Measurements from ENCODE around the gene CYP4F8. TPM values are rescaled to one million over a fixed set of nuclear protein-coding genes. Genes with fewer than 3 reads are reported as not detected.

CYP4F8 gene
- total RNA-seq, 2 experiments from 2014 or later = not detected

DNA sequence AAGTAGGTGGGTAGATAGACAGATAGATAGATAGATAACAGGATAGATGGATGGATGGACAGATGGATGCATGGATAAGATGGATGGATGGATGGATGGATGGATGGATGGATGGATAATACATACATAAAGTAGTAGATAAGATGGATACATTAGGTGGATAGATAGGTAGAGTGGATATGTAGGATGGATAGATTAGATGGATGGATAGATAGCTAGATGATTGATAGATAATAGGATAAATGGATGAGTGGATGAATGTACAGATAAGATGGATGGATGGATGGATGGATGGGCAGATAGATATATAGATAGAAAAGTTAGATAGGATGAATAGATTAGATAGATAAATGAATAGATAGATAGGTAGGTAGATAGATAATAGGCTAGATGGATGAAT is 27.8 kb downstream of the CYP4F8 start:
- CTCF ChIA-PET (ENCODE audit: unreplicated experiment) = no interaction called here
- DNase-seq (ENCODE audit: low spot score) = no peak
- H3K9me2 ChIP-seq (ENCODE audit: insufficient read depth, low read length) = no peaks in the 10 kb centered on the region
- no peaks in the 10 kb centered on the region for H3K4me1 ChIP-seq (ENCODE audit: insufficient read depth, low read length, poor library complexity, severe bottlenecking)
- H3K4me2 ChIP-seq (ENCODE audit: low read length) = no peak overlapping the region
- H3K27ac ChIP-seq (ENCODE audit: low read depth, low read length, poor library complexity, severe bottlenecking) = no peak overlapping the region
- H3K36me3 ChIP-seq (ENCODE audit: insufficient read depth, low read length) = no peaks in the 10 kb centered on the region
- no peaks in the 10 kb centered on the region for H3K9me3 ChIP-seq (ENCODE audit: low read length)
- no peak overlapping the region for H2AFZ ChIP-seq (ENCODE audit: low read length)
- no peaks in the 10 kb centered on the region for H3K79me2 ChIP-seq (ENCODE audit: insufficient read depth, low read depth, low read length)
- H3K4me3 ChIP-seq (ENCODE audit: low read depth, low read length, poor library complexity, severe bottlenecking) = no peak overlapping the region
- intact Hi-C loops (cut with micrococcal nuclease; ENCODE audit: unreplicated experiment) = no loop called here
- TF ChIP-seq, protein P1, sequence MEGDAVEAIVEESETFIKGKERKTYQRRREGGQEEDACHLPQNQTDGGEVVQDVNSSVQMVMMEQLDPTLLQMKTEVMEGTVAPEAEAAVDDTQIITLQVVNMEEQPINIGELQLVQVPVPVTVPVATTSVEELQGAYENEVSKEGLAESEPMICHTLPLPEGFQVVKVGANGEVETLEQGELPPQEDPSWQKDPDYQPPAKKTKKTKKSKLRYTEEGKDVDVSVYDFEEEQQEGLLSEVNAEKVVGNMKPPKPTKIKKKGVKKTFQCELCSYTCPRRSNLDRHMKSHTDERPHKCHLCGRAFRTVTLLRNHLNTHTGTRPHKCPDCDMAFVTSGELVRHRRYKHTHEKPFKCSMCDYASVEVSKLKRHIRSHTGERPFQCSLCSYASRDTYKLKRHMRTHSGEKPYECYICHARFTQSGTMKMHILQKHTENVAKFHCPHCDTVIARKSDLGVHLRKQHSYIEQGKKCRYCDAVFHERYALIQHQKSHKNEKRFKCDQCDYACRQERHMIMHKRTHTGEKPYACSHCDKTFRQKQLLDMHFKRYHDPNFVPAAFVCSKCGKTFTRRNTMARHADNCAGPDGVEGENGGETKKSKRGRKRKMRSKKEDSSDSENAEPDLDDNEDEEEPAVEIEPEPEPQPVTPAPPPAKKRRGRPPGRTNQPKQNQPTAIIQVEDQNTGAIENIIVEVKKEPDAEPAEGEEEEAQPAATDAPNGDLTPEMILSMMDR (conservative IDR thresholded peaks at IDR 0.05; ENCODE audit: low read length) = no peak
- no peak for TF ChIP-seq EZH2phosphoT487 (IDR thresholded peaks at IDR 0.05; ENCODE audit: borderline replicate concordance, low read depth, low read length)
- POLR2A ChIA-PET = no interaction called here
- H4K20me1 ChIP-seq (ENCODE audit: insufficient read depth, low read length) = no peaks in the 10 kb centered on the region
- BruUV-seq (replicated peaks) = no TSS peak

DNA sequence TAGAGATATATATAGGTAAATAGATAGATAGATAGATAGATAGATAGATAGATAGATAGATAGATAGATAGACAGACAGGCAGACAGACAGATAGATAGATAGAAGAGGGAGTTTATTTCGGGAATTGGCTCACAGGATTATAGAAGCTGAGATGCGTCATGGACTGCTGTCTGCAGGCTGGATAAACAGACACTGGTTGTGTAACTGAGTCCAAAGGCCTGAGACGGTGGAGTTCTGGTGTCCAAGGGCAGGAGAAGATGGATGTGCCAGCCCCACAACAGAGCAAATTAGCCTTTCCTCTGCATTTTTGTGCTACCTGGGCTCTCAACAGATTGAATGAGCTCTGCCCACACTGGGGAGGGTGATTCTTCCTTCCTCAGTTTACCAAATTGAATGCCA is 28.4 kb downstream of the CYP4F8 start:
- no peak for TF ChIP-seq EZH2phosphoT487 (IDR thresholded peaks at IDR 0.05; ENCODE audit: borderline replicate concordance, low read depth, low read length)
- TF ChIP-seq, protein P1 (conservative IDR thresholded peaks at IDR 0.05; ENCODE audit: low read length) = no peak
- CTCF ChIA-PET (ENCODE audit: unreplicated experiment) = no interaction called here
- Histone ChIP-seq H3K27ac (ENCODE audit: low read depth, low read length, poor library complexity, severe bottlenecking) (no peak overlapping the region), H3K36me3 (ENCODE audit: insufficient read depth, low read length) (no peaks in the 10 kb centered on the region), H3K4me3 (ENCODE audit: low read depth, low read length, poor library complexity, severe bottlenecking) (no peak overlapping the region), H4K20me1 (ENCODE audit: insufficient read depth, low read length) (no peaks in the 10 kb centered on the region), H3K79me2 (ENCODE audit: insufficient read depth, low read depth, low read length) (no peaks in the 10 kb centered on the region), H3K4me1 (ENCODE audit: insufficient read depth, low read length, poor library complexity, severe bottlenecking) (no peaks in the 10 kb centered on the region), H3K9me3 (ENCODE audit: low read length) (no peaks in the 10 kb centered on the region), H3K4me2 (ENCODE audit: low read length) (no peak overlapping the region), H2AFZ (ENCODE audit: low read length) (no peak overlapping the region), H3K9me2 (ENCODE audit: insufficient read depth, low read length) (no peaks in the 10 kb centered on the region)
- no TSS peak for BruUV-seq (replicated peaks)
- DNase-seq (ENCODE audit: low spot score) = no peak
- POLR2A ChIA-PET = no interaction called here
- intact Hi-C loops (cut with micrococcal nuclease; ENCODE audit: unreplicated experiment) = no loop called here

DNA sequence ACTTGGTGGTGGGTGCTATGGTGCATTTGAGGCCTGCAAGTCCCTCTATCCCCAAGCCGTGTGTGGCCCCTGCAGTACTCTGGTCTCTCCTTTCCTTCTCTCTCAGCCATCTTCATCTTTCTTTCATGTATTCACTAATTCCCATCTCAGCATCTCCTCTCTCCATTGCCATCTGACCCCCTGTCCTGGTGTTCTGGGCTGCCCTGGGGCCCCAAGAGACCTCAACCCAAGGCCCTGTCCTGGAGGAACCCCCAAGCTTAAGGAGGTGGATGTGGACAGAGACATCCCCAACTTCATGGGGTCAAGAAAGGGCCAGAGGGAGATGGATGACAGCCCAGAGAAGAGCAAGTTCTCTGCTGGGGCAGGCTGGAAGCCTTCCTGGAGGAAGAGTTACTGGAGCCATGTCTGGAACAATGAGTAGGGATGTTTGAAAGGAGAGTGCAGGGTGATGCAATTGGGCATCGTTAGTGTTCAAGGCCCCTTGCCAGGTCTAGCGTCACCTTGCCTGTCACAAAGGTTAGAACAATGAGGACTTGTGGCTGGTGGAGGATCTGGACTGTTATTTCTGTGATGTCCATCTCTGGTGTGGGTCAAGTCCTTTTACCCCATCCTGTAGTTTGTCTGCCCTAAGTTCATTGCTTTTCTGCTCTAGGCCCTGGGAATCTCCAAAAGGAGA is 29.2 kb downstream of the CYP4F8 start:
- H3K4me3 ChIP-seq (ENCODE audit: low read depth, low read length, poor library complexity, severe bottlenecking) = no peak overlapping the region
- no peak overlapping the region for H3K27ac ChIP-seq (ENCODE audit: low read depth, low read length, poor library complexity, severe bottlenecking)
- DNase-seq (ENCODE audit: low spot score) = no peak
- no peak overlapping the region for H3K4me2 ChIP-seq (ENCODE audit: low read length)
- ChIA-PET POLR2A (no interaction called here), CTCF (ENCODE audit: unreplicated experiment) (no interaction called here)
- intact Hi-C loops (cut with micrococcal nuclease; ENCODE audit: unreplicated experiment) = no loop called here
- no peaks in the 10 kb centered on the region for H4K20me1 ChIP-seq (ENCODE audit: insufficient read depth, low read length)
- no peak for TF ChIP-seq EZH2phosphoT487 (IDR thresholded peaks at IDR 0.05; ENCODE audit: borderline replicate concordance, low read depth, low read length)
- TF ChIP-seq, protein P1 (conservative IDR thresholded peaks at IDR 0.05; ENCODE audit: low read length) = no peak
- no peaks in the 10 kb centered on the region for H3K36me3 ChIP-seq (ENCODE audit: insufficient read depth, low read length)
- no peaks in the 10 kb centered on the region for H3K79me2 ChIP-seq (ENCODE audit: insufficient read depth, low read depth, low read length)
- H2AFZ ChIP-seq (ENCODE audit: low read length) = no peak overlapping the region
- H3K4me1 ChIP-seq (ENCODE audit: insufficient read depth, low read length, poor library complexity, severe bottlenecking) = no peaks in the 10 kb centered on the region
- H3K9me3 ChIP-seq (ENCODE audit: low read length) = no peaks in the 10 kb centered on the region
- no peaks in the 10 kb centered on the region for H3K9me2 ChIP-seq (ENCODE audit: insufficient read depth, low read length)
- BruUV-seq (replicated peaks) = no TSS peak
